GM18499 (cell line): ENCODE measurements around the gene TMCO4.

Experiments used
- ATAC-seq: cut with Tn5 transposase; IDR thresholded peaks from one replicate; pipeline ENCODE4 v1.9.1; 2021; ENCODE audit warnings: moderate number of reproducible peaks; ENCODE audit not compliant: insufficient read depth, unreplicated experiment

TMCO4 gene

DNA sequence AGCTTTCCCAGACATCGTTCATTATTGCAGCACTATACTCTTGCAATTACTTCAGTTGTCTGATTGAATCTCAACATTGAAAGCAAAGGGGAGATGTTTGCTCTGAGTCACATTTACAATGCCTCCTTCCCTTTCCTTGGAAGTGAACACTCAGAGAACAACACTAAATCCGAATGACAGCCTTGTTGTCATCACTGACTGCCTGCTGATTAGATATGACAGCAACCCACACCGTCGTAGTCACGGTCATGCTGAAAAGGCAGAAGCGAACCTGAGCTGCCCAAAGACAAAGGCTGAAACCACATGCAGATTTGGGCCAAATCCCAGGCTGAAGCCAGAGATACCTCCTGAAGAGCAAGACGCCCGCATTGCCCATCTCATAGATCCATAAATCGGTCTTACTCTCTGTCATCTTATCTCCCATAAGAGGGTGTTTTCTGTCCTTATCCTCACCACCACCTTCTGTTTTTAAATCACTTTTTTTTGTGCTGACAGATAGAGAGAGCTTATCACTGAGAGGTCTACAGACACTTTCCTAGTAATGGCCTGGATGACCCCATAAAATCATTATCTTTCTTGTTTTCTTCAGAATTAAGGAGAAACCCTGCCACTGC, 47.5 kb downstream of the TMCO4 start:
- no peak for ATAC-seq

DNA sequence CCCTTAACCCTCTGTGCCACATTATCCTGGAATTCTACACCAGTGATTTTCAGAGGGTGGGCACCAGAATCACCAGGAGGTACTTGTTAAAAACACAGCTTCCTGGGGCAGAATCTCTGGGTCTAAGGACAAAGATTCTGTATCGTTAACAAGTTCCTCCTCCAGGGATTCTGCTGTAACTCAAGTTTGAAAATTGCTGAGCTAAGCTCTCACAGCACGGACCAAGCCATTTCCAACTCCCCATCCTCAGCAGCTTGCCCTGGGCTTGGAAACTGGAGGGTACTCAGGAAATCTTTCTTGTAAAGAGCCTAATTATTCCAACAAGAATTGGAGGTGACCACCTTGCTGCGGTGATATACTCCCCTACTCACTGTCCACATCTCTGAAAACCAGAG, 48.8 kb downstream of the TMCO4 start:
- no peak for ATAC-seq

DNA sequence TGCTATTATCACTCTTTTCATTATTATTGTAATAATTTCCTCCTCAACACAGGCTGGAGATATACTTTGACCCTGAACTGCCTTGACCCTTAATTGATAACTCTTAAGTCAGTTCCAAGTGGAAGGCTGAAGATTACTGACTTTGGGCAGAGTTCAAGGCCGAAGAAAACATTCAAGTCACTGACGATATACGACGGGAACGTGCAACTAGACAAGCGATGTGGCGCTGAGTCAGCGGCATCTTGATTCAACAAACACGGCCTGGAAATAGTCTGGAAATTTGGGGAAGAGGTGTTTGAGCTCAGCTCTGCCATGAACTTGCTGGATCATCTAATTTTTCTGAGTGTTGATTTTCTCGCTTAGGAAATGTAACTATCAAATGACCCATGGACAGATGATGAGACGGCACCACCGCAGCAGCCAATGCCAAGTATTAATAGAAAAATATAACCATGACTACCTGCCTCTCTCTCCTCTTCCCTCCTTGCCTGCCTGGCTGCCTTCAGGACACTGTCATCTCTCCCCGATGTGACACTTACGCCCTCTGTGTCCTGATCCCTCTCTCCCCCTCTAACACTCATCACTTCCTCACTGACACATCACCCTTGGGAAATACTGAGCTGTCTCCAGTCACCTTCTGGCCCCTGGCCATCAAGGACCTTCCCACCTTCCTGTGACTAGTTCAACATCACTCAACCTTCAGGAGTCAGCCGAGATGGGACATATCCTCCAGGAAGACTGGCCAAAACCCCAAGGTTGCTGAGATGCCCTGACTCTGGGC, 49.4 kb downstream of the TMCO4 start:
- ATAC-seq, result no peak

DNA sequence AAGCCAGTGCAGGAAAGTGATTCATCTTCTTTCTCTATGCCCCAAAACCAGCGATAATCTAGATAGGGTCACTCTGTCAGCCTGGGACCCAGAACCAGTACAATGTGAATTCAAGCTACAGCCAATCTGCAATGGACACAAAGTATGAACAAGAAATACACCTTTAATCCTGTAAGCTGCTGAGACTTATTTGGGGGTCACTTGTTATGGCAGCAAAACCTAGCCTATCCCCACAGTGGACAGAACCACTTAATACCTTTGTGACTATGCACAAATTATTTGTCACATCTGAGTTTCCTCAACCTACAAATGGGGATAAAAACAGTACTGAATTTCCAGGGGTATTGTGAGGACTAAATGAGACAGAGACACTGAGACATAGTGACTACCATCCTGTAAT, 50.0 kb downstream of the TMCO4 start:
- ATAC-seq, result no peak

DNA sequence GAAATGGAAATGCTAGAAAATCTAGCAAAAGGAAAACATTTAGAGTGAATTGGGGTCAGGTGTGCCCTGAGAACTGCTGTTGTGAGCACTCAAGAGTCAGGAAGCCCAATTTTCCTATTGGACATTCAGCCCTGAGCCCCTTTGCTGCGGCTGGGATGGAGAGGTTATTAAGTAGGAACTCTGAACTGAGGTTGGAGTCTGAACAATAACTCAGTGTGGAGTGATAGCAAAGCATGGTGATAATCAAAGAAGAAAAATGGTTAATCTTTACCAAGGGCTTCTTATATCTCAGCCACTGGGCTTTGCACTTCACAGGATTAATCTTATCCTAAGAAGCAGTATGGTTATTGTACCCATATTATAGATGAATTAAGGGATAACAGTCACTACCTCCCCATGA, 52.0 kb downstream of the TMCO4 start:
- no peak for ATAC-seq

DNA sequence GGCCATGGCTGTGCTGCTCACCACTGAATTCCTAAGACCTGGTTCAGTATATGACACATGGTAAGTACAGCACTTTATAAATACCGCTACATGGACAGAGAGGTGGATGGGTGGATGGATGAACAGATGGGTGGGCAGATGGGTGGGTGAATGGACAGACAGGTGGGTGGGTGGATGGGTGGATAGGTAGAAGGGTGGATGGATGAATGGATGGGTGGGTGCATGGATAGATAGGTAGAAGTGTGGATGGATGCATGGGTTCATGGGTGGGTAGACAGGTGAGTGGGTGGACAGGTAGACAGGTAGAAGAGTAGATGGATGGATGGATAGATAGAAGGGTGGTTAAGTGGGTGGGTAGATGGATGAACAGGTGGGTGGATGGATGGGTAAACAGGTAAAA, 54.8 kb downstream of the TMCO4 start:
- no peak for ATAC-seq

DNA sequence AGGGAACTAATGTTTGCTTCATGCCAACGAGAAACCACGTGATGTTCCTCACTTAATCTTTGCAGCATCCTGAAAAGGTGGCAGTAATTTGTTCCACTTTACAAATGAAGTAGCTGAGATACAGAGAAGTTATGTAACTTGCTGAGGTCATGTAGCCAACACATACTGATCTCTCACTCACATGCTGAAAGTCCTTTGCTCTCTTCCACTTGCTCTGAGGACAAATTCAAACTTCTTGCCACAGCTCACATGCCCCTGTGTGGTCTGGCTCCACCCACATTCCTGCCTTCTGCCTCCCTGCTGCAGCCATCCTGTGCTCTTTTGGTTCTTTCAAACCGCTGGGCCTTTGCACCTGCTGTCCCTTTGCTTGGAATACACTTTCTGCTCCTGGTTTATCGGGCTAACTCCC, 55.4 kb downstream of the TMCO4 start:
- no peak for ATAC-seq

DNA sequence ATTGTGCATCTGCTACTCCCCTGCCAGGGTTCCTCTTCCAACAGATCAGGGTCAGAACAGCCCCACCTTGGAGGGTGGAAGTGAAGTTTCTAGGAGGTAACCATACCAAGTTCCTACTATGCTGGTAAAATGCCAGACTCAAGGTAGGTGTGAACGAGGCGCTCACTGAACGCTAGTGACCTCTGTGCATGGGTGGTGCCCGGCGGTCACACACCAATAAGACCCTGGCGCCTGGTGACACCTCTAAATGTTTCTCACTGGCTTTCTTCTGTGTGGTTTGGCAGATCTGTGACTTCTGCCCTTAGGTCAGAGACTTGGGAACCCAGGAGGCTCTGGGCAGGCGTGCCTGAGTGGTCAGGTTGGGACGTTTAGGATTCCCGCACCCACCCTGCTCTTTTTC, 55.9 kb downstream of the TMCO4 start:
- ATAC-seq, result no peak

DNA sequence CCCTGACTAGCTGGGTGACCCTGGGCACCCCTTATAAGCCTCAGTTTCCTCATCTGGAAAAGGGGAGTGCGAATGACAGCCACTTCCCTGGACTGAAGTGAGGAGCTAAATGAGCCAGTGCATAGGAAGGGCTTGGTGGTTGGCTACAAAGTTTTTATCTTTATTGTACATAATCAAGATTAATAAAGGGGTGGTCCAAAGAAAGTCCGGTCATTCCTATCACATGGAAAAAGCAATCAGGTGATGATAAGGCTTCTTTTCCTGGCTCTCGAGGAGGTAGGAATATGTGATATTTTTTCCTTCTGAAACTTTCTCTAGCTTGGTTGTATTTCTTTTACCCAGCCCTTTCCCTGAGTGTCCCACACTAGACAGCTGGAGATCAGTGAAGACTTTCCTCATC, 56.5 kb downstream of the TMCO4 start:
- ATAC-seq, result no peak

DNA sequence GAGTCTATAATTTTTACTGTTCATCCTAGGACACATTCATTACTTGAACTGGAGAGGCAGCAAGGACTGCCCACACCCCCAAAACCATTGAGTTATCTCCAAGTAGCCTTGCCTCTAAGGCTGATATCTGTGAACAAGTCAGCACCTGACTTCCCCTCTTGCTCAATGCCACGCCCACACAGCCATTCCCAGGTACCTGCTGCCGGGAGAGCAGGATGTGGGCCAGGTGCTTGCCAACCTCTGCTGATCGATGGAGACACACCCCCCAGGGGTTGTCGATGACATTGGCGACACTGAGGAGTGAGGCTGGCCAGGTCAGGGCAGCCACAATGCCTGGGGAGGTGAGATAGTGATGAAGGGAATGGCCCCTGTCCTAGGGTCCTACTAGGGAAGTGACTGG, 60.1 kb downstream of the TMCO4 start:
- ATAC-seq, result no peak

DNA sequence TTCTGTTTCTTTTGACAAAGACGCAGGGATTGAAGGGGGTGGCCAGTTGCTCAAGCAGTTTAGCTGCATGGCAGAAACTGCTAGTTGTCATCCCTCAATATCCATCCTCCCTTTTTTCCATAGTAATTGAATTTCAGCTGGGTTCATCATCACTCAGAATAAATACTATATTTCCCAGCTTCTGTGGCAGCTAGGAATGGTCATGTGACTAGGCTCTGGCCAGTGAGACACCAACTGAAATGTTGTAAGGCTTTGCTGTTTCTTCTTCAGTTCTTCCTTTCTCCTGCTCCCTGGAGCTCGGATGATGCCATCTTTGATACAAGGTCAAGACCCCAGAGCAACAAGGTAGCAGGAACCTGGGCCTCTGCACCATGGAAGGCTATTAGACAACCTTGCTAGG, 61.0 kb downstream of the TMCO4 start:
- ATAC-seq, result no peak

DNA sequence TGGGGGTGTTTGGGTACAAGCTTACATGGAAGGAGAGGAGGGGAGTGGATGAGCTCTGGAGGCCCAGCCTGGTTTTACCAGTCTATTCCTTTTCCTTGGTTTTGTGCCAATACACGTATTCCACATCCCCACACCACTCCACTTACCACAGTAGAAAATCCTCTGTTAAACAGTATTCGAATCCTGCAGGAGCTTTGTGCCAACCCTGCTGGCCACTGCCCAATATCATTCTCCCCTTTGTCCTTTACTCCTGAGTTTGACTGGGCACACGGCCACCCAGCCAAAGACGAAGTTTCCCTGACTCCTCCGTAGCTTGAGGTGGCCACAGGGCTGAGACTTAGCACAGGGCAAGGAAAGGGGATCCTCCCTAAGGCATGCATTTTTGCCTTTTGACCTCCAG, 61.6 kb downstream of the TMCO4 start:
- ATAC-seq, result no peak

DNA sequence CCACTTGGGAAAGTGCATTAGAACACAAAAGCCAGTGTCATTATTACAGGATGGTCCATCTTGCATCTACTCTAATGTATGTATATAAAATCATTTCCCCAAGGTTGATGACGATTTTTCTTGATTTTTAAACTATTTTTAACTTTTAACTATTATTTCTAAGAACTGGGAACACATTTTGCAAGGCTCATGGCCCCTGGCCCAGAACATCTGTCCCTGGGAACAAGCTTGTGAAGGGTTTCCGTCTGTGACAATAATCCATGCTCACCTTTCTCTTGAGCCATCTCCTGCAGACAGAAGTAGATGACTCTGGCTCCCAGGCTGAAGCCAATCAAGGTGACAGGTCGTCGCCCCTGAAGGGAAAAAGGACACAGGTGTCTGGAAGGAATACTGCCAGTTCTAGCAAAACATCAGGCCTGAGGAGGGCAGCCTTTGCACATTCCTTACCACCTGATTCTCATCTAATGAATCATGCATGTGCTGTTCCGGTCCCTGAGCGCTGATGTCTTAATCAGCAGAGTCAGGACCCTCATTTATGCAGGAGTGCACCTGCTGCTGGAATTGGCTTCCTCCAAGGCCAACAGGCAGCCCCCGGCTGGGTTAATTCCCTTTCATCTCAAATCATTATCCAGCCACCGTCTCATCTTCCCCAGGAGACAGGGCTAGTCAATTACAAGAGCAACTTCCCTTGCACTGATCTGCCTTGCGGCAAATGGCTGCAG, 62.5 kb downstream of the TMCO4 start:
- no peak for ATAC-seq

DNA sequence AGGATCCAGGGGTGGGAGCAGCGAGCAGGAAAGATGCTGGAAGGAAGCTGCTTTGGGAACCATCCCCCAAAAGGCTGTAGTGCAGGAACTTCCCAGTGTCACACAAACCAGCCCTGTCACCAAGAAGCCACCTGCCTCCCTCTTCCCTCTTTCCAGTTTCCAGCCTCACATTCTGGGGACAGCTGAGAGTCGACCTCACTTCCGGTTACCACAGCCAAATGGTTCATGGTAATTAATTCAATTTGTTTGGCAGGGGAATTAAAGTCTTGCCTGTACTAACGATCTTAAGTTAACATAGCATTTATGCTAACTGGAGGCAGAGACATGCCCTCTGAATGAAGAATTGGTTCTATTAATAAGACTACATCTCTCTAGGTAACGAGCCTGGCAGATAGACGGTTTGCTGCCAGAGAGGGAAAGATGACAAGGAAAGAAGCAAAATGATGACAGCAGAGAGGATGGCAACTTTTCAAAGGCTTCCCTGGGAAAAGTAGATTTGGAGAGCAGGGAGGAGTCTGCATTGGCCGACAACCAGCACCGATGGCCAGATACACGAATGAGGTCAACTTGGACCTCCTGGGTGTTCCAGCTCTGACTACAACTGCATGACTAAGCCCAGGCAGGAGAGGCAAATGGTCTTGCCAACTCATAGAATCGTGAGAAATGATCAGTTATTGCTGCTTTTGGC, 64.1 kb downstream of the TMCO4 start:
- ATAC-seq, result no peak

DNA sequence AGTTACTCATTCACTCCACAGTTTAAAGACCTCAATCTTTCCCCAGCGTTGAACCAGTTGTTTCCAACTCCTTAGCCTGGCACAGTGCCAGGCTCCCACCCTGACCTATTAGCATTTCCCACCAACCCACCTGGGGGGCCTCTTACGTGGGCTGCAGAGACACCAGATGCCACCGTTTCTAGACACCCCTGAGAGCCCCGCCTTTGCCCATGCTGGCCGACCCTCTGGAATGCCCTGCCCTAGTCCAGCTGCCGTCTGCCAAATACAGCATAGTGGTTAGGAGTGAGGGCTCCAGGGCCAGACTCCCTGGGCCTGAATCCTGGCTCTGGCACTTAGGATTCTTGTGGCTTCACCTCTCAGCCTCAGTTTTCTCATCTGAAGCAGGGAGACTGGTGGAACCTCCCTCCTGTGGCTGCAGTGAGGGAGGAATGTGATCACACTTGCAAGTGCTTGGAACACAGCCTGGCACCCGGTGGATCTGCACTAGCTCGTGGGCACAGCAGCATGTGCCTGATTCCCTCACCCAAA, 65.2 kb downstream of the TMCO4 start:
- no peak for ATAC-seq

DNA sequence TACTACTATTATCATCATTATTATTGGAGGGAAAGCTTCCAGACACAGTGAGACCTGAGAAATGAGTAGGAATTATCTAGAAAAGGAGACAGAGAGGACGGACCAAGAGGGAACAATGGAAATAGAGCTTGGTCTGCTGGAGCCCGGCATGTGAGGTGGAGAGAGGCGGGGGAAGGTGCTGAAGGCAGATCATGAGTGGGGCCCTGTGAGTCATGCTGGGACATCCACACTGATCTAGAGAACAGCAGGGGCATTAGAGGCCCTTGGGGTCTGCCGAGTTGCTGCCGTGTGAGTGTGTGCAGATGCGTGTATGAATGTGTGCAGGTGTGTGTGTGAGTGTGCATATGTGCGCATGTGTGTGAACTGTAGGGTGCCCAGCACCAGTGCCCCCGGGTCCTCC, 65.7 kb downstream of the TMCO4 start:
- no peak for ATAC-seq

DNA sequence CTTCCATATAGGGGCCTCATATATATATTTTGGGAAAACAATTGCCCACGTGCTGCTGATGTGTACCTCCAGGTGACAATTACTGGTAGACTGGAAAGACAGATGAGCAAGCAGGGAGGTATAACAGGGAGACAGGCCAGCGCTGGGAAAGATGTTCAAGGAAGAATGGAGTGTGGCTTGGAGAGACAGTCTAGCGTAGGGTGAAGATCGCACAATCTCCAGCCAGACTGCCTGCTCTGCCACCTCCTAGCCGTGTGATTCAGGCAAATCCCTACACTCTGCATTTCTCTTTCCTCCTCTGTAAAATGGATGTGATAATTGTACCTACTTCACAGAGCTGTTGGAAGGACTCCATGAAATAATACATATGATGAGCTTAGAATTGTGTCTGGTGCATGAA, 66.1 kb downstream of the TMCO4 start:
- no peak for ATAC-seq

DNA sequence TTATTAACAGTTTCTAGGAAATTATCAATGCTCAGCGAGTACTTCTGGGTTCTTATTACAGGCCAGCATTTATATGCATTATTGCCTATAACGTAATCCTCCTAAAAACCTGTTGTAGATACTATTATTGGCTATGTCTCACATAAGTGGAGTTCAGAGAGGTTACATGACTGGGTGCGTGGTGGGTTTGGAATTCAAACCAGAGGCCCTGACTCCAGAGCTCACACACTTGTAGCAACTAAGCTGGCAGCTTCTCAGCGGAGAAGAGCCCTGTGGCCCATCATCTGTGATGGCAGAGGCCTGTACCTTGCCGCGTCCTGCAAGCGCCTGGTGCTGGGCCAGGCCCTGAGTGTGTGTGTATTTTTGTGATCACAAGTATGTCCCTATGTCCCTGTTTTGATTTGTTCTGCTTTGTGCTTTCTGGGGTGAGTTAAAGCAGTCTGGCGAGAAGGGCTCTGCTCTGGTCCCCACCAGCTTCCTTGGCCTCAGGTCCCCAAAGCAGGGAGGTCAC, 68.3 kb downstream of the TMCO4 start:
- ATAC-seq, result no peak

DNA sequence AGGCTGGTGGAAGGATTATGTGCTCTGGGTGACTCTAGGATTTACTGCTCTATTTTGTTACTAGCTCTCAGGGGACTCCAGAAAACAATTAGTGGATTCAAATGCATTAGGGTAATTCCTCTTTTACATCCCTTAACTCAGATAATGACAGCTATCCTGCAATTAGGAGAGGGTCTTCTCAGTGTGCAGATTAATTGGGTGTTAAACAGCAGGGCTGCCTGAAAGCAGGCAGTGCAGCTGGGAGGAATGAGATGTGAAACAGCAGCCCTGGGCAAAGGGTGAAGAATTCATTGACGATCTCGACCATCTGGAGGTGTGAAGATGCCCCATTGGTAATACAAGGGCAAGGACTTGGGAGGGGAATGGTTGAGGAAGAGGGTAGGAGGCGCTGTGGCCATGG, 68.9 kb downstream of the TMCO4 start:
- no peak for ATAC-seq

DNA sequence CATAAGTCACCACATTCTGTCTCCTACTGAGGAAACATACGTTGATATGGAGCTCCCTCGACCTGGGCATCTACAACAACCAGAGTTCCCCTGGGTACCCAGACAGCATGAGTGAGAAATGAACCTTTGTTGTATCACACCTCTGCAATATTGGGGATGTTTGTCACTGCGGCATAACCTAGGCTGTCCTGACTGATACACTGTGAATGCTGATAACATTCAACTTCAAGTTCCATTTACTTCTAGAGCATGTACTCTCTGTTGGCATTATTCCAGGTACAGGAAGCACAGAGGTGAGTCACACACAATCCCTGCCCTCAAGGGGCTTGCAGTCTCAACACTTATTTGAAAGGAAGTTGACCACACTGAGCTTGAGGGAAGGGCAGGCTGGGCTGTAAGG, 69.5 kb downstream of the TMCO4 start:
- ATAC-seq, result no peak
